K562 (cell line): ENCODE results near the gene SLC7A6. TPM values are rescaled to one million over a fixed set of nuclear protein-coding genes. Genes with fewer than 3 reads are reported as not detected.

Experiments
- ATAC-seq: fragments of 200-7000 bp; cut with Tn5 transposase; 3 replicates; pipeline ENCODE4 v1.9.1; 2020; ENCODE audit warnings: moderate library complexity
- BruUV-seq: library from RNA; stranded (reverse); fragments of 400-500 nt; replicated peaks from 2 replicates; lab custom pipeline; 2021; lab: Mats Ljungman, UMichigan
- CTCF ChIA-PET: fragments of 300-600 bp; formaldehyde crosslinking; extraction: SDS; loops from one replicate; lab custom pipeline; 2021; ENCODE audit warnings: low intra/inter-chr PET ratio; lab: Yijun Ruan, JAX
- POLR2A ChIA-PET: fragments of 300-600, 350-650 bp; sonication (Branson Sonifier 250); formaldehyde crosslinking; extraction: SDS; loops from one replicate; lab custom pipeline; 2021; ENCODE audit warnings: antibody characterized with exemption, inconsistent platforms; lab: Yijun Ruan, JAX
- DNase-seq, 4 experiments: peaks; one replicate each; pipeline versions ENCODE4 v3.0.0 to v3.0.0-alpha.2; 2011 to 2018; ENCODE audit warnings: low spot score in 3 of 4, mixed read lengths in 3 of 4; ENCODE audit errors: extremely low read depth in 1 of 4
- FAIRE-seq: peaks from 2 replicates; lab custom pipeline; 2011; peaks lifted over from hg19 to GRCh38; lab: Jason Lieb, UNC
- H2AFZ ChIP-seq: 2 replicates; pipeline ENCODE4 v1.6.0; 2011; ENCODE audit warnings: low read depth, low read length, control low read depth, inconsistent platforms
- H3K27ac ChIP-seq: fragments of 200-600 bp; 3 replicates; pipeline ENCODE4 v1.8.0; 2011; ENCODE audit warnings: low read depth, mild to moderate bottlenecking, control low read depth, inconsistent platforms, low read length, moderate library complexity, mixed read lengths; ENCODE audit errors: extremely low read depth
- H3K27me3 ChIP-seq, 2 experiments: fragments of 300-600 bp in 1 of 2; 2 replicates in 1 of 2; 3 replicates in 1 of 2; pipeline versions ENCODE4 v1.6.0 to v1.8.0; 2011; ENCODE audit warnings: inconsistent platforms in 2 of 2, low read length in 2 of 2, mild to moderate bottlenecking in 1 of 2, mixed read lengths in 1 of 2, moderate library complexity in 1 of 2; ENCODE audit not compliant: control insufficient read depth in 2 of 2, insufficient read depth in 2 of 2
- H3K36me3 ChIP-seq: fragments of 300-600 bp; 3 replicates; pipeline ENCODE4 v1.8.0; 2011; ENCODE audit warnings: mild to moderate bottlenecking, low read length, inconsistent platforms; ENCODE audit not compliant: control insufficient read depth, insufficient read depth
- H3K4me1 ChIP-seq, 2 experiments: fragments of 200-600 bp in 1 of 2; replicated peaks in 1 of 2; 2 replicates in 1 of 2; 3 replicates in 1 of 2; pipeline versions ENCODE4 v1.5.1 to v1.8.0; 2011; ENCODE audit warnings: inconsistent platforms in 2 of 2, low read length in 2 of 2, mild to moderate bottlenecking in 1 of 2, mixed read lengths in 1 of 2, moderate library complexity in 1 of 2; ENCODE audit not compliant: control insufficient read depth in 2 of 2, insufficient read depth in 2 of 2
- H3K4me2 ChIP-seq: 2 replicates; pipeline ENCODE4 v1.6.1; 2011; ENCODE audit warnings: low read length, control low read depth, inconsistent platforms, mixed read lengths; ENCODE audit not compliant: insufficient read depth
- H3K4me3 ChIP-seq: fragments of 200-600 bp; sonication (generic), shearing (Covaris generic); 2 replicates; pipeline ENCODE4 v1.5.1; 2016; ENCODE audit warnings: control low read depth, inconsistent platforms
- H3K79me2 ChIP-seq: fragments of 200-600 bp; 3 replicates; pipeline ENCODE4 v1.8.0; 2011; ENCODE audit warnings: low read length, inconsistent platforms; ENCODE audit not compliant: control insufficient read depth, insufficient read depth
- H3K9ac ChIP-seq, 2 experiments: 2 replicates each; pipeline versions ENCODE4 v1.6.0 to v1.6.1; 2011; ENCODE audit warnings: low read depth in 2 of 2, low read length in 2 of 2, control low read depth in 1 of 2, inconsistent platforms in 1 of 2, mild to moderate bottlenecking in 1 of 2, mixed read lengths in 1 of 2; ENCODE audit not compliant: insufficient read depth in 1 of 2
- H3K9me1 ChIP-seq: one replicate; pipeline ENCODE4 v1.6.0; 2011; ENCODE audit warnings: inconsistent platforms, mild to moderate bottlenecking, low read length, moderate library complexity; ENCODE audit not compliant: control insufficient read depth, insufficient read depth
- H3K9me3 ChIP-seq: replicated peaks from 2 replicates; pipeline ENCODE4 v1.5.1; 2011; ENCODE audit warnings: low read depth, low read length, inconsistent platforms; ENCODE audit not compliant: control insufficient read depth, insufficient read depth
- H4K20me1 ChIP-seq: replicated peaks from 2 replicates; pipeline ENCODE4 v1.6.1; 2011; ENCODE audit warnings: low read length, inconsistent platforms, mixed read lengths; ENCODE audit not compliant: control insufficient read depth, insufficient read depth
- CBX8 ChIP-seq: fragments of 200-600 bp; sonication (generic); IDR thresholded peaks from 2 replicates; pipeline ENCODE4 v1.6.1; 2012; ENCODE audit warnings: borderline replicate concordance, mixed run types, low read depth, mild to moderate bottlenecking, moderate library complexity, mixed read lengths, low read length, control low read depth, inconsistent platforms; ENCODE audit not compliant: poor library complexity, severe bottlenecking; ENCODE audit errors: extremely low read depth
- GABPB1 ChIP-seq: sonication (generic); formaldehyde crosslinking; IDR thresholded peaks from 2 replicates; pipeline ENCODE4 v1.8.0; 2022; ENCODE audit warnings: mild to moderate bottlenecking, missing genetic modification reagents
- ILF3 ChIP-seq: fragments of 450-650 bp; IDR thresholded peaks from 2 replicates; pipeline ENCODE4 v1.6.1; 2018; ENCODE audit warnings: antibody characterized with exemption, mild to moderate bottlenecking, moderate library complexity, borderline replicate concordance
- KDM1A ChIP-seq, 2 experiments: fragments of 450-650 bp; IDR thresholded peaks; 2 replicates each; pipeline ENCODE4 v1.6.1; 2016; ENCODE audit warnings: mild to moderate bottlenecking in 2 of 2
- MCM5 ChIP-seq: fragments of 450-650 bp; IDR thresholded peaks from 2 replicates; pipeline ENCODE4 v1.6.1; 2016; ENCODE audit warnings: low read depth
- NCOA1 ChIP-seq: fragments of 450-650 bp; IDR thresholded peaks from 2 replicates; pipeline ENCODE4 v1.6.1; 2016; ENCODE audit warnings: low read depth
- PHB ChIP-seq: fragments of 250-450 bp; sonication (Bioruptor Pico); IDR thresholded peaks from 2 replicates; pipeline ENCODE4 v1.5.0; 2021
- ZBTB17 ChIP-seq: fragments of 450-650 bp; formaldehyde crosslinking; IDR thresholded peaks from 2 replicates; pipeline ENCODE4 v1.4.0; 2020; ENCODE audit warnings: mild to moderate bottlenecking
- ZBTB7A ChIP-seq: IDR thresholded peaks from 2 replicates; pipeline ENCODE4 v1.6.1; 2011; ENCODE audit warnings: low read depth, mild to moderate bottlenecking, low read length, moderate library complexity, borderline replicate concordance; ENCODE audit not compliant: control insufficient read depth
- ZNF146 ChIP-seq: IDR thresholded peaks from one replicate; pipeline ENCODE4 v1.6.1; 2018; ENCODE audit warnings: missing compliant biosample characterization; ENCODE audit not compliant: unreplicated experiment
- ZNF174 ChIP-seq: fragments of 250-450 bp; sonication (Bioruptor Pico); IDR thresholded peaks from 2 replicates; pipeline ENCODE4 v1.4.0; 2020; ENCODE audit warnings: mild to moderate bottlenecking
- ZNF644 ChIP-seq: fragments of 200-800 bp; sonication (Bioruptor generic); IDR thresholded peaks from 2 replicates; pipeline ENCODE4 v1.6.1; 2016; ENCODE audit warnings: low read depth, missing genetic modification characterization, missing compliant biosample characterization
- ZNF79 ChIP-seq: fragments of 250-450 bp; sonication (Bioruptor Pico); IDR thresholded peaks from 2 replicates; pipeline ENCODE4 v1.4.0; 2020; ENCODE audit warnings: low read depth, mild to moderate bottlenecking, moderate library complexity
- ZSCAN29 ChIP-seq: fragments of 450-650 bp; IDR thresholded peaks from 2 replicates; pipeline ENCODE4 v1.6.1; 2017
- WGBS: fragments of 100-300 bp; shearing (Covaris generic); methylation state at CpG from one replicate; pipeline ENCODE4 v1.1.6; 2016; ENCODE audit warnings: low coverage, mixed read lengths; ENCODE audit not compliant: insufficient coverage; ENCODE audit errors: missing lambda C conversion rate; 5-methylcytosine and 5-hydroxymethylcytosine counted together
- in situ Hi-C: fragments of 300-500 bp; cut with MboI; formaldehyde crosslinking; loops from 4 replicates; pipeline ENCODE4 v1.15.0; 2018; ENCODE audit warnings: inconsistent platforms, mixed read lengths
- intact Hi-C: fragments of 100-400 bp; cut with micrococcal nuclease; formaldehyde crosslinking; loops from 2 replicates; pipeline ENCODE4 v1.14.2; 2022
- polyA plus RNA-seq, 8 experiments: library from polyadenylated mRNA; depleted of rRNA in 4 of 8; stranded (reverse) in 5 of 8; unstranded in 3 of 8; fragments of >200 nt; fragmentation: Nextera tagmentation in 2 of 8; fragmentation: Illumina TruSeq in 1 of 8; extraction: Ambion mirVana in 2 of 8; extraction: Trizol in 1 of 8; gene quantifications; 2 replicates each; pipeline versions ENCODE4 v1.2.1 to v1.2.3, GENCODE V29; 2011 to 2014; ENCODE audit warnings: inconsistent platforms in 1 of 8, missing spikeins in 1 of 8
- total RNA-seq, 7 experiments: library from RNA; depleted of rRNA in 6 of 7; stranded (reverse); fragments of >200 nt in 6 of 7; fragmentation: Illumina TruSeq in 2 of 7; extraction: Trizol in 2 of 7; gene quantifications; 2 replicates each; pipeline versions ENCODE4 v1.2.1 to v1.2.3, GENCODE V29; 2011 to 2021; ENCODE audit warnings: low replicate concordance in 1 of 7
- TF ChIP-seq, protein P1 (sequence below), 2 experiments: IDR thresholded peaks; 2 replicates each; pipeline ENCODE4 v1.6.1; 2011; ENCODE audit warnings: borderline replicate concordance in 1 of 2, control low read depth in 1 of 2, low read depth in 1 of 2, low read length in 1 of 2, mild to moderate bottlenecking in 1 of 2, mixed read lengths in 1 of 2, moderate library complexity in 1 of 2; ENCODE audit not compliant: insufficient read depth in 1 of 2, insufficient read length in 1 of 2, poor library complexity in 1 of 2, severe bottlenecking in 1 of 2; ENCODE audit errors: extremely low read depth in 1 of 2
- TF ChIP-seq, protein P2 (sequence below): sonication (generic); formaldehyde crosslinking; IDR thresholded peaks from 2 replicates; pipeline ENCODE4 v1.8.0; 2023; ENCODE audit warnings: mild to moderate bottlenecking, missing genetic modification reagents

SLC7A6 gene
- total and polyA plus RNA-seq, 9 of the 15 experiments (the other 6 are each of a cell fraction or from before 2014, with no cell fraction given), result 12.6 to 60.1 (median 29.8) TPM

DNA sequence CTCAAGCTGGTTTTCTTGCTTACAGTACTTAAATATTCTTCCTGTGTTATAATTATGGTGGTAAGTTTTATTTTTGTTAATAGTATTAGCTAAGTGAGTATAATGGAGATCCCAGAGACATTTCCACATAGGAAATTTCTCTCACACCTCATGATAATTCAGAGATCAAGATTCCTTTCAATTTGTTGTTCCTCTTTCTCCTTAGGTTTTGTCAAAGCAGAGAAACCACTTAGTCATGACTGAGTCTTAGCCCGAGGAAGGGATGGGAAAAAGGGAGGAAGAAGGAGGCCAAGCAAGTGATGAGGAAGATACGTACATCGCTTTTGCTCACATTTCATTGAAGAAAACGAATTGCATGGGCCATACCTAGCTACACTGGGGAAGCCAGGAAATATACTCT lies 46.8 kb upstream of the SLC7A6 start:
- Histone ChIP-seq H3K36me3 (peaks cover 56% of the 10 kb centered on the region; the same call in 2 of the 3 replicates), H2AFZ (no peak overlapping the region), H3K4me3 (no peak overlapping the region), H4K20me1 (no peaks in the 10 kb centered on the region; the same call in 1 of the 2 replicates), H3K79me2 (peaks cover 42% of the 10 kb centered on the region), H3K9me3 (no peaks in the 10 kb centered on the region), H3K4me1 (peaks cover 0 to 8% of the 10 kb centered on the region in 2 experiments; a peak in 2 of 5 replicates), H3K27me3 (no peaks in the 10 kb centered on the region), H3K9ac (no peak overlapping the region), H3K4me2 (no peak overlapping the region), H3K27ac (no peak overlapping the region), H3K9me1 (no peaks in the 10 kb centered on the region)
- ChIA-PET CTCF (no interaction called here), POLR2A (interaction anchor here (0.6 to 2.3 kb wide), 4 partner anchors 11 to 352 kb away, joined by 3 to 8 read pairs (median 5); no protein-coding TSS in a partner anchor)
- FAIRE-seq (no peak), ATAC-seq (no peak), DNase-seq (no peak)
- no TSS peak for BruUV-seq
- WGBS, result 82% methylated on average over 4 of the region's 4 CpGs
- in situ Hi-C loops (no loop called here), intact Hi-C loops (no loop called here)
- TF ChIP-seq KDM1A (IDR thresholded peaks at IDR 0.05) (no peak), ZNF174 (CRISPR knock-in tag) (no peak), PHB (CRISPR knock-in tag) (no peak), ZNF146 (no peak), NCOA1 (no peak), ZNF644 (tag) (no peak), ILF3 (no peak), ZBTB17 (CRISPR knock-in tag) (no peak), ZSCAN29 (no peak), CBX8 (no peak), MCM5 (no peak), GABPB1 (CRISPR knock-in tag) (no peak), ZBTB7A (no peak), ZNF79 (CRISPR knock-in tag) (no peak)
- TF ChIP-seq, protein P1, sequence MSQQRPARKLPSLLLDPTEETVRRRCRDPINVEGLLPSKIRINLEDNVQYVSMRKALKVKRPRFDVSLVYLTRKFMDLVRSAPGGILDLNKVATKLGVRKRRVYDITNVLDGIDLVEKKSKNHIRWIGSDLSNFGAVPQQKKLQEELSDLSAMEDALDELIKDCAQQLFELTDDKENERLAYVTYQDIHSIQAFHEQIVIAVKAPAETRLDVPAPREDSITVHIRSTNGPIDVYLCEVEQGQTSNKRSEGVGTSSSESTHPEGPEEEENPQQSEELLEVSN (IDR thresholded peaks at IDR 0.05; ENCODE audit: borderline replicate concordance in 1 of 2, extremely low read depth in 1 of 2, insufficient read depth in 1 of 2, insufficient read length in 1 of 2, low read depth in 1 of 2, low read length in 1 of 2, poor library complexity in 1 of 2, severe bottlenecking in 1 of 2), result no peak
- TF ChIP-seq, protein P2, sequence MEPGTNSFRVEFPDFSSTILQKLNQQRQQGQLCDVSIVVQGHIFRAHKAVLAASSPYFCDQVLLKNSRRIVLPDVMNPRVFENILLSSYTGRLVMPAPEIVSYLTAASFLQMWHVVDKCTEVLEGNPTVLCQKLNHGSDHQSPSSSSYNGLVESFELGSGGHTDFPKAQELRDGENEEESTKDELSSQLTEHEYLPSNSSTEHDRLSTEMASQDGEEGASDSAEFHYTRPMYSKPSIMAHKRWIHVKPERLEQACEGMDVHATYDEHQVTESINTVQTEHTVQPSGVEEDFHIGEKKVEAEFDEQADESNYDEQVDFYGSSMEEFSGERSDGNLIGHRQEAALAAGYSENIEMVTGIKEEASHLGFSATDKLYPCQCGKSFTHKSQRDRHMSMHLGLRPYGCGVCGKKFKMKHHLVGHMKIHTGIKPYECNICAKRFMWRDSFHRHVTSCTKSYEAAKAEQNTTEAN (CRISPR knock-in tag), result no peak
